Measurements from ENCODE around the gene OGFRL1.

The OGFRL1 gene

DNA sequence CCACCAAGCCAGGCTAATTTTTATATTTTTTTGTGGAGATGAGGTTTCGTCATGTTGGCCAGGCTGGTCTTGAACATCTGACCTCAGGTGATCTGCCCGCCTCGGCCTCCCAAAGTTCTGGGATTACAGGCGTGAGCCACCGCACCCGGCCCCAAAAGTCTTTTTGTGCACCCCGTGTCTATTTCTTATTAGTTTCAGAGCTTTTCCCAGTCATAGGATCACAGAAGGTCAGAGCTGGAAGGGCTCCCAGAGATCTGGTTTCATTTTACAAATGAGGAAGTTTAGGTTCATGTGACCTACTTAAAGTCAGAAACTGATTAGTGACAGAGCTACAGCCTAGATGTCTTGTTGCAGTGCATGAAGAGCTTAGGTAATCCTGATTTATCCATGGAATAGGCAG is 1.6 kb upstream of the OGFRL1 start:
- no peak for DNase-seq (ENCODE audit: low read depth)

DNA sequence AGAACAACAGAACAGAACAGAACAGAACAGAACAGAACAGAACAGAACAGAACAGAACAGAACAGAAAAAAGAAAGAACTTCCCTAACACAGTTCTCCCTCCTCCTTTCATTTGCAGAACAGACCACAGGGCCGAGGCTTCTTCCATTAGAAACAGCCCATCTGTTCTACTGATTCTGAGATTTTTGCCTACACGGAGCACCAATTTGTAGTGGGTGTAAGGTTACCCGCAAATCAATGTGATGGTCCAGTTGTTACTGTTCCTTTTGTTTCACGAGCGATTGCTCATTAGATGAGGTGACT is 734 bp upstream of the OGFRL1 start:
- DNase-seq (ENCODE audit: low read depth) = no peak

DNA sequence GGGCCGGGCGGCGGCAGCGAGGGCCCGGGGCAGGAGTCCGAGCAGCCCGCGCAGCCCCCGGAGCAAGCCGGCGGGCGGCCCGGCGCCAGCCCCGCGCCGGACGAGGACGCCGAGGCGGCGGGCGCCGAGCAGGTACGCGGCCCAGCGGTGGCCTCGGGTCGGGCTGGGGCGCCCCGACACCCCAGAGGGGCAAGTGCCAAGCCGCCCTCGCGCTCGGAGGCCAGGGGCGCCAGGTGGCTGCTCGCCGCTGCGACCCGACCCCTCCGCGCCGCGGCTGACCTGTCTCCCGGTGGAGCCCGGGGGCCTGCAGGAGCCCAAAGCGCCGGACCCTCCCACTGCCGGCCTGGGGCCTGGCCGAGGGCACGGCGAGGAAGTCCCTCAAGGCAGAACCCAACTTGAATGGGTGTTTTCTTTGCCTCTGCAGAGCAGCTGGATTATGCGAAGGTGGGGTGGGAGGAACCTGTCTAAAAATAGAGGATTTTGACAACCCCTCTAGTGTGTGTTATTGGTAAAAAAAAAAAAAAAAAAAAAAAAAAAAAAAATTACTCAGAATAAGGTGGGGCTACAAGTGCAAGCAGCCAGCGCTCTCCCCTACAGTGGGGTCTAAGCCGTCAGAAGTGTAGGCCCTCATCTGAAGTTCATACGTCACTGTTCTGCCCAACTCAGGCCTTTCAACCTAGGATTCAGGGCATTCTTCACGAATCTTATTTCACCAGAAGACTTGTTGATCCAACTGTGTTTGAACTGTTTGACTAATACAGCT is 609 bp downstream of the OGFRL1 start:
- DNase-seq (ENCODE audit: low read depth) = no peak

DNA sequence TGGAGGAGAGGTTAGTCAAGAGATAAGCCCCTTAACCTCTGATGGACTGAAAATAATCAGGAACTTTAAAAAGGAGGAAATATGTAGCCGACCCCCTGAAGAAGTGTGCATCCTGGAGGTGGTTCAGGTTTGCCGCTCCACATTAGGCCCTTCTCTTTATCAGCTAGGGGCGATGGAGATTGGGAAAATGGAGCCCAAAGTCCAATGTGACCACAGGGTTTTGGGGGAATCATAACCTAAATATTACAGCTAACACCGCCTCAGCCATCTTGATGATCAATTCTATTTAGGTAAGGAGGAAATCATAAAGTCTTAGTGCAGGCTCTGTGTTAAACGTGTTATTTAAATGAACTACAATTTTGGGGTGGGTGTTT is 1.2 kb downstream of the OGFRL1 start:
- DNase-seq (ENCODE audit: low read depth) = no peak

DNA sequence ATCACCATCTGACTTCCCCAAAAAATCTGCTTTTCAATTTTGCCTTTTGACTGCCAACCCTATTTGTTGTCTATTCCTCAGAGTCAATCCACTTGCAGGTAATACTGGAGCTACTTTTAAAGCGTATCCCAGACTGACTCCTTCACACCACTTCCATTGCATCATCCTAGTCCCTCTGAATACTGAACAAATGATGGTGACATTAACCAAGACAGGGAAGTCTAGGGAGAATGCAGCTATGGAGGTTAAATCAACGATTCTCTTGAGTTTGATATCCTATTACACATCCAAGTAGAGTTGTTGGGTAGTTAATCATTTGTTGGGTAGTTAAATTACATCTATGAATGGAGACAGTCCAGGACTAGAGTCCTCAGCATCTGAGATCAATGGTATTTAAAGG is 2.0 kb downstream of the OGFRL1 start:
- no peak for DNase-seq (ENCODE audit: low read depth)

DNA sequence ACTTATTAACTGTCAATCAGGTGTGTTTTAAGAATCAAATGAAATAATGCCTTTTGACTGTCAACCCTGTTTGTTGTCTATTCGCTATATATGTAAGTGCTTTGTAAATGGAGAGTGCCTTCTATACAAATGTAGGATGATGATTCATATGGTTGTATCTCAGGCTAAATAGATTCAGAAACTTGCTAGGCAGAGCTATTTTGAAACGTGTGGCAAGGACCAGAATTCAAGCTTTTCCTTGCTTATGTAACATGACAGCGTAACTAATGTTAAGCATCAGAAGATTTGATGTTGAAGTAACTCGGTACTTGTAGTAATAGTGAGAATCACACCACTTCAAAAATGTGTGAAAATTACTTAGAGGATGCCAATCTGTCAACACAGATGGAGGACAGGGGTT is 3.4 kb downstream of the OGFRL1 start:
- no peak for DNase-seq (ENCODE audit: low read depth)

DNA sequence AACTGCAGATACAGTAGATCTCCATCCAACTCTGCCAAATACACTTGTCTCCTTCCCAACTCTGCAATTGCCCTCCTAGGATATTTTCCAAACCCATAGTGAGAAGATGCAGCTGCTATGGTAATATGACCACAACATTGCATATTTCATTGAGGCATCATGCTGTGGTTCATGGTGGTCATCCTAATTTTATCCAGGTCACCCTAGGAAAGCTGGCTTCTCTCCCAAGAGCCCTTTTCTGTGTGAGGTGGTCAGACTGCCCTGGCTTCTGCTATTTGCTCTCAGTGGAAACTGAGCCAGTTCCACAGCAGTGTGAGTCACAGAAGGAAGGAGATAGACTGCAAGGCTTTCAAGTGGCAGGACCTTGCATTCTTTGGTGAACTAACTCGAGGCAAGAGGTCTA is 5.5 kb downstream of the OGFRL1 start:
- DNase-seq (ENCODE audit: low read depth) = no peak

DNA sequence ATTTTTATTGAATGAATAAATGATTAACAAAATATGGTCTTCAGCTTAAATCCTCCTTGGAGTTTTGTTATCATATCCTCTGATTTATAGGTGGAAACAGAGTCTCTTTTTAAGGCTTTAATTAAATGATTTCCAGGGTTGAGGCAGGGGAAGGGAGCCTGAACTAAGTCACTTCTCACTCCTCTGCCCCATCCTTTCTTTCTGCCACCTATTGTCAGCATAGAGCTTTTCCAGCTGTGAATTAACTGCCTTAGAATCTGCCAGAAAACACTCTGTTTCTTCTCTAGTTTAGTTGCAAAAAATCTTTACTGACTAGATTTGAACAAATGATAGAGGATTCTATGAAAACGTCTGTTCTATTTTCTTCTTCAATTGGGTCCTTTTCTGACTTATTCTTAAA is 9.8 kb downstream of the OGFRL1 start:
- no peak for DNase-seq (ENCODE audit: low read depth)

DNA sequence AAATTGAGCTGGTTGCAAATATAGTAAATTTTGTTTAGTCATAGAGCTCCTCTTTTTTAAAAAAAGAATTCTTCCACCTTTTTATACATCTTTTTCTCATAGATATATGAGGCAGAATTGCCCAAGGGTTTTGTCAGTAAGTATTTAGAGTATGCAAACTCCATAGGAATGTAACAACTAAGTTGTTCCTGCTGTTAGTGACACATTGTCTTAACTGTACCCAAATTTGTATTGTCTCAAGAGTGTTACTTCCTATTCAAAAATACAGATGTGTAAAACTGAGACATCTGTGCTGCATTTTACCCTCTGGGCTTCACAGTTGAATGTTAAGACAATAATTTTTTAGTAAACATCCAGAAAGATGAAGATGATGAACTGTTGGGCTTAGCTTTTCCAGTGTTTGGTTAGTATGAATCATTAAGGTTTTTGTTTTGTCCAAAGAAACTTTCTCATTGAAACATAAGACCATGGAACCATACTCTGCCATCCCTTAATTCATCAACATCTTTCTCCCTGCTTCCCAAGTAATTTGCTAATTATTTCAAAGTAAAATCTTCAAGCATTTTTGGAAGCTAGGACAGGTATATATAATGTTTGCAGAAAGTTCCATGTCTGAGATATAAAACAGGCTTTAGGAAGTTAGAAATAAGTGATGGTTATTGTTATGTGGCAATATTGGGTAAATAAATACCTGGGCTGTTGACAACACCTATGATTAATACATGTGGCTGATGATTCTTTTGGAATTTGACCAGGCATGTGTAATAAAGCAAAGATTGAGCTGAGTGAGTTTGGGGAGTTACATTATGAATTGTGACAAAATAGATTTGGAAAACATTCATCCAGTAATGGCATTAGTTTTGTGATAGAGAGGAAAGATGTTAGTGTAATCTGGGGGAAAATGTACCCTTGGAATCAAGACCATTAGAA is 11.2 kb downstream of the OGFRL1 start:
- no peak for DNase-seq (ENCODE audit: low read depth)

DNA sequence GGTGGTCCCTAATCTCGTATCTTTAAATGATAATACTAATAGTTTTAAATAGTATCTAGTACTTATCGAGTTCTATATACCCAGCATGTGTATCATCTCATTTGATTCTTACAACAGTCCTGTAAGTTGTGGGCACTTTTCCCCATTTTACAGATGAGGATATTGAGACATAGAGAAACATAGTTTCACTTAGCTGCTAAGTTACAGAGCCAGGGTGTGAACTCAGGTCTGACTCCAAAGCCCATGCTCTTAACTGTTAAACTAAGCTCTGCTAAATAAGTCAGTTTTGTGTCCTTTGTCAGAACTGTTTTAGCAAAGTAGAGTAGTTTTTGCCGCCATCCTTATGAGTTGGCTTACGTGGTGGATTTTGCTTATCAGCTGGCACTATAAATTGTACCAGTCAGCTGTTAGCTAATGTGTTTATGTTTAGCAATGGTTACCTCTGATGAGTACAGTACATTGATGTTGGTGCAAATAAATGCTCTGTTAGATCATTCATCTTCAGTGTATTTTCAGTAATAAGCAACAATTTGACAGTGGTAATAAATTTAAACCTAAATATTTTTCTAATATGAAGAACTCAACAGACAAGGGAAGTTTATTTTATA is 12.1 kb downstream of the OGFRL1 start:
- no peak for DNase-seq (ENCODE audit: low read depth)

DNA sequence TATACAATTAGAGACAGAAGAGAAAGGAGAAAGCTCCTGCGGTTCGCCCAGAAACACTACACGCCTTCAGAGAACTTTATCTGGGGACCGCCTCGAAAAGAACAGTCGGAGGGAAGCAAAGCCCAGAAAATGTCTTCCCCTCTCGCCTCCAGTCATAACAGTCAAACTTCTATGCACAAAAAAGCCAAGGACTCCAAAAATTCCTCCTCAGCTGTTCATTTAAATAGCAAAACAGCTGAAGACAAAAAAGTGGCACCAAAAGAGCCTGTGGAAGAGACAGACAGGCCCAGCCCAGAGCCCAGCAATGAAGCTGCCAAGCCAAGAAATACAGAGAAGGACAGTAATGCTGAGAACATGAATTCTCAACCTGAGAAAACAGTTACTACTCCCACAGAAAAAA is 12.9 kb downstream of the OGFRL1 start:
- DNase-seq (ENCODE audit: low read depth) = no peak

DNA sequence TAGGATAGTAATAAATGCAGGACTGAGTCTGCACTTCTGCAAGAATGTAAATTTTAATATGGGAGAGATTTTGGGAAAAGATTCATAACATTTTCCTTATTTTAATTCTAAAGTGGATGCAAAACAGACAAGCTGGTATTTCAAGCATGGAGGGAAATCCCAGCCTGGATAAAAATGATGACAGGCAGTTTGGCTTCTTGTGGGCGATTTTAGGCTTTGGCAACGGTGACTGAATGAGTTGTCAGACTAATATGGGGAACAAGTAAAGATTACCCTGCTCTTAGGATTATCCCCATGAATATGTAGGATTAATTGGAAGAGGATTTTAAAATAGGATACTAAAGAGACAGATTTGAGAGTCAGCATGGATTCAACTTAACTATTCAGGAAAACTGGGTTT is 21.0 kb downstream of the OGFRL1 start:
- no peak for DNase-seq (ENCODE audit: low read depth)

DNA sequence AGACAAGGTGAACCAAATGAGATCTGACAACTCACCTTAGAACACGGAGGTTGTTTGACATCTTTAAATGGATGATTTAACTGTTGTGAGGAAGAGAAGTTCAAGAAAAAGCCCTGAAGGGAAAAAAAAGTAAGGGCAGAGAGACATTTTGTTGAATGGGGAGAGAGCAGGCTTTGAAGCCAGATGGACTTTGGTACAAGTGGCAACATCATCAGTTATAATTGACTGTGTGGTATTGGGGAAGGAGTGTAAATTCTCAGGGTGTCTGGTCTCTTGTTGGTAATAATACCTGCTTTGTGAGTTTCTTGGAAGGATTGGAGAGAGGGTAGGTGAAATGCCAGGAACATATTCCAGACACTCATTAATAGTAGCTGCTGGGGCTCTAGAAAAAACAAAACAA is 21.6 kb downstream of the OGFRL1 start:
- no peak for DNase-seq (ENCODE audit: low read depth)

DNA sequence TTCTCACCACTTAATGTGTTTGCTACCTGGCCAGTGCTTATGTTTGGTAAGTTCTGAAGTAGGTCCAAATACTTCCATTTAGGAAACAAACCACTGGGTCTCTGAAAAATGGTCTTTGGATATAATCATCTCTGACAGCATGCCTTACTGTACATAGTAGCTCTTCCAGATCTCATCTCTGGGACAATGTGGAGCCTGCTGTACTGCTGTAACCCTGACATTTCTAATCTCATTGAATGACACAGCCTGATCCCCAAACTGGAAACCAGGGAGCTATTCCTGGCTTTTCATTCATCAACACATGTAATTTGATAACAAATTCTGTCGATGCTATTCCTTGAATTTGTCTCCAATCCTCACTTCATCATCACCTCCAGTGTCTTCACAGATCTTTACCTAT is 23.5 kb downstream of the OGFRL1 start:
- no peak for DNase-seq (ENCODE audit: low read depth)

DNA sequence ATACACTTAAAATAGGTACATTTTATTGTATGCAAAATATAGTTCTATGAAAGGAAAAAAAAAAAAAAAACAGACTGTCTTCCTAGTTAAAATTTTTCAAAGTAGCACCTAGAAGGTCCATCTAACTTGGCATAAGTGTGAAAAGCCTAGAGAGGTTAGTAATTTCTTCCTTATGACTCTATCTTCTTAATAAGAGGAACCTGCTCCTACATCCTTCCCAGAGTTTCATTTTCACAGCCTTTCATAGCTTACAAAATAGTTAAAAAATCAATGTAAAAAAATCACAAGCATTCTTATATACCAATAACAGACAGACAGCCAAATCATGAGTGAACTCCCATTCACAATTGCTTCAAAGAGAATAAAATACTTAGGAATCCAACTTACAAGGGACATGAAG is 28.8 kb downstream of the OGFRL1 start:
- no peak for DNase-seq (ENCODE audit: low read depth)

DNA sequence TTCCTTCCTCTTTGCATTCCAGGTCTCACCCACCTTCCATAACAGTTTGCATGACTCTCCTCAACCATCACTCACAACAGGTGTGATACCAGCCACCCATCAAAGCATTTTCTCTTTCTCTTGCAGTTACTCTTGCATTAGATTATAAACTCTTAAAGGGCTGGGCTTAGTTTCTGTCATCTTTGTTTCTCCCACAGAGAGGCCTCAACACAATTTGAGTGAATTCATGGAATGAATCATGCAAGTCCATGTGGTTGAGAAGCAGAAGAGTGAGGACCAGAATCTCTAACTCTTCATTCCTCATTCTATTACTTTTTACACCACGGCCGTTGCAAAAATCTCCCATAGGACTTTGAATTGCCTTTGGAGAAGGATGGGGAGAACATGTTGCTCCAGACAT is 31.4 kb downstream of the OGFRL1 start:
- no peak for DNase-seq (ENCODE audit: low read depth)

DNA sequence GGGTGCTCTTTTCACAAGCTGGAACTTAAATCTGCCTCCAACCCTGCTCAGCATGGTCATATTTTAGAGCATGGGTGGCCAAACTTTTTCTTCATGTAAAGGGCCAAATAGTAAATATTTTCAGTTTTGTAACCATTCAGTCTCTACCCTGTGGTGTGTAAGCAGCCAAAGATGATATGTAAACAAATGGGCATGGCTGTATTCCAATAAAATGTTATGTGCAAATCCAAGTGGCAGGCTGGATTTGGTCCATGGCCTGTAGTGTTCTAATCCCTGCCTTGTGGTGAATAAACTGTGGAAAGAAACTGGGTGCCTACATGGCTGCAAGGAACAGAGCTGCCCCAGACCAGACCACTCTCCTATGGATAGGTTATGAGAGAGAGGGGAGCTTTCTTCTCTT is 32.7 kb downstream of the OGFRL1 start:
- no peak for DNase-seq (ENCODE audit: low read depth)

DNA sequence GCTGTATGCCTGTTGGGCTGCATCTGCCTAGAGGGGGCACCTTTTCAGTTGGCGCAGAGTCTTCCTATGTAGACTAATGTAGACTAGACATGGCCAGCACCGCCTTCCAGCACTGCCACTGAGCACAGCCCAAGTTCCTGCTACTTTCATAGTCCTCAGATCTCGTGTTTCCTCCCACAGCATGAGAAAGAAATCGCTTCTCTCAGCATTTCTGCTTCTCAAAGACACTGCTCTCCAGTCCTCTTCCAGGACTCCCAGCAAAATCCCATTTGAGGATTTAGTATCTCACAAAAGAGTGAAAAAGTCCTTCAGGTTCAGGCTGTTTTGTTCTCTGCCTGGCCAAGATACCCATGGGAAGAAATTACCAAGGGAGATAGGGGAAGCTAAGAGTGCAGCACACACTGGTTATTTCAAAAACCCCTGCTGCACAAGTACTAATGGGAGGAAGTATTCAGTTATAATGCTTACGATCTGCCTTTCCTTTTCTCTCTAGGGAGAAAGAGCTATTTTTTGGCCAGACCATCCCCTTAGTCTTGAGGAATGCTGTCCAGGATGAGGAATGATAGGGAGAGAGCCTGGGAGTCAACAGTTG is 35.7 kb downstream of the OGFRL1 start:
- DNase-seq (ENCODE audit: low read depth) = no peak

DNA sequence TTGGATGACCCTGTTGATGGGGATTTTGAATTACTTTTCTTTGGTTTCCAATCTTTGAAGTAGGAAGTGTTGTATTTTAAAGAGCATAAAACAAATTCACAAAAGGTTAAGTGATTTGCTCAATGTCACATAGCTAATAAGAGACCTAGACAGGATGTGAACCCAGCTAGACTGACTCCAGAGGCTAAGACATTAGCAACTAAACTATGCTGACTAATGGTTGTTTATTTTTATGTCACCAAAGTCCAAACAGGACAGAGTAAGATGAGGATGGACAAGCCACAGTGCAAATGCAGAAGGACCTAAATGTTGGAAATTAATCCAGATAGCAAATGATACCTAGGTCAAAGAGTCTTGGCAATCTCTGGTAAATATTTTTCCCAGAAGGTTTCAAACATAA is 38.0 kb downstream of the OGFRL1 start:
- no peak for DNase-seq (ENCODE audit: low read depth)

DNA sequence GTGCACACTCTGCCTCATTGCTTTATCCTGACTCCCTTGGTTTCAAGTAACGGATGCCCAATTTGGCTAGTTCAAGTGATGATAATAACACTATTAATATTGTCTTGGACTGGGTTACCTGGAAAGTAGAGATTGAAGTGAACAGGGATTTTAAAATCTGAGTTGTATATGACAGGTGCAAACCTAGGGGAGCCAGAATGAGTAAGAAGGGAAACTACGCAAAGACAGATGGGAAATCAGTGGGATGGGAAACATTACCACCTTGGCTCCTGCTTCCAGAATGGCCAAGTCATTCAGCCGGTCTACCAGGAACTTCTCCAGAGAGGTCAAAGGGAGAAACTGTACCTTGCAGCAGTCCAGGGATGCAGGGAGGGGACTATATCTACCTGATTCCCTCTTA is 41.9 kb downstream of the OGFRL1 start:
- DNase-seq (ENCODE audit: low read depth) = no peak

DNA sequence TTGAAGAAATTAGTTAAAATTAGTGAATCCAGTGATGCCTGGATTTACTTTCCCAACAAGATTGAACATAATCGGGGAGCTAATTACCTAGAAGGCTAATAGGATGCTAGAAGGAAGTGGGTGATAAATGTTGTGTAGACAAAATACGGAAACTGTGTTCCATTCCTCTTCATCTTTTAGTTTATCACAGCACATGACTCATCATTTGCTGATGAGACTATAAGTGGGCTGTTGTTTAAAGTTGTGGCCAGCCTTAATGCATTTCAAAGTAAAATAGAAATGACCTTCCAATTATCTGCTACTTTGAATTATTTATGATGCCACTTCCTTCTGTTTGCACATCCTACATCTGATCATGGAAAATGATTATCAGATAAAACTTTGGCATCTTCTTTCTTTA is 43.4 kb downstream of the OGFRL1 start:
- DNase-seq (ENCODE audit: low read depth) = no peak

DNA sequence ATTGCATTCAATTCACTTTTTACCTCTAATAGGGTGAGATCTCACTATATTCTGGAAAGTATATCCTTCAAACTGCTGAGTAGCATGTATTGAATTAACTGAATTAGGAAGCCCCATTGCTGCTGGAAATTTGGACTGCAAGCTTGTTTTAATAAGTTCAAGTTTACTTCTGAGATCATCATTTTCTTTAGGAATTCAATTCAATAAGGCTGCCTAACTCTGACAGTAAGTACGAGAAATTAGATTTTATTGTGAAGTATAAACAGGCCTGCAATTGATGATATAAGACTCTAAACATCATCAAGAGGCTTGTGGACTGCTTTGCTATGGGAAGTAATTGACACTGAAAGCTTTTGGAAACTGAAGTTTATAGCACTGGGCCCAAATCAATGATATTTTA is 44.4 kb downstream of the OGFRL1 start:
- DNase-seq (ENCODE audit: low read depth) = no peak

DNA sequence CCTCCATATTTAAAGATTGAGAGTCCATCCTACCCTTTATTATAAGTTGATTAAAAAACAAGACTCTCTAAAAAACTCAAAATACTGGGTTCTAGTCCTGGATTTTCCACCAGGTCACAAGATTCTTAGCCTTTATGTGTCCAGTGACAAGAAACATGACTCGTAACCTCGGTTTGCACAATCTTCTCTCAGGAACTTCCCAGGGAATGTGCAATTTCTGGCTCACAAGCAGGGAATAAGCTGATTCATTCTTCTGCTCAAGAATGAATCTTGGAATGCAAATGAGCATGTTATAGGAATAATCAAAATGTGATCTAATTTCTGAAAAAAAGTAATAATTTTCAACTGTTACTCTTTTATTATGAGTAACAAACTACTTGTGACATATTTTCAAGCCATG is 45.1 kb downstream of the OGFRL1 start:
- DNase-seq (ENCODE audit: low read depth) = no peak

All from CMK (cell line).